ENCODE results near the gene RHBDL1. TPM values are rescaled to one million over a fixed set of nuclear protein-coding genes. Genes with fewer than 3 reads are reported as not detected.

Gene RHBDL1
- total and polyA plus RNA-seq, 9 of the 15 experiments (the other 6 are each of a cell fraction or from before 2014, with no cell fraction given): 0.03 to 5.6 (median 1.3) TPM; not detected in 1

GRCh38 chr16:674968-675883, at the start of gene RHBDL1 (continued):
- TF ChIP-seq ZNF318 (IDR thresholded peaks at IDR 0.05; ENCODE audit: borderline replicate concordance in 1 of 2, low read depth in 1 of 2) (no peak), FOXK1 (CRISPR knock-in tag; IDR thresholded peaks at IDR 0.05; ENCODE audit: borderline replicate concordance) (no peak), IFI16 (CRISPR knock-in tag; IDR thresholded peaks at IDR 0.05) (no peak), SAP30 (IDR thresholded peaks at IDR 0.05; ENCODE audit: borderline replicate concordance, insufficient read depth, low read depth, low read length, poor library complexity, severe bottlenecking) (no peak), NFIC (IDR thresholded peaks at IDR 0.05) (peak; percentile 94), SREBF1 (IDR thresholded peaks at IDR 0.05; ENCODE audit: borderline replicate concordance, low read depth, low read length) (no peak), ZBTB2 (IDR thresholded peaks at IDR 0.05) (peak; percentile 53; the same call in 1 of the 2 replicates), TBL1XR1 (IDR thresholded peaks at IDR 0.05; ENCODE audit: low read length in 2 of 2) (no peak), PPARD (CRISPR knock-in tag; IDR thresholded peaks at IDR 0.05) (no peak), NR2C1 (IDR thresholded peaks at IDR 0.05) (no peak), NR2C1 (tag; IDR thresholded peaks at IDR 0.05) (no peak), ZNF77 (CRISPR knock-in tag; IDR thresholded peaks at IDR 0.05) (no peak), ATF2 (CRISPR knock-in tag; IDR thresholded peaks at IDR 0.05) (no peak), NFE2L1 (tag; IDR thresholded peaks at IDR 0.05; ENCODE audit: borderline replicate concordance, low read depth) (no peak), ZKSCAN8 (CRISPR knock-in tag; IDR thresholded peaks at IDR 0.05) (no peak), MAFF (IDR thresholded peaks at IDR 0.05; ENCODE audit: low read length) (no peak)

Measured in K562 (cell line).